Psoas muscle (tissue), 8 donors: ENCODE data around the gene MYCBP2. TPM values are rescaled to one million over a fixed set of nuclear protein-coding genes. Genes with fewer than 3 reads are reported as not detected.

Experiments
- ATAC-seq, 4 donors: fragments of 200-7000 bp; cut with Tn5 transposase; one replicate each; pipeline ENCODE4 v1.9.1; 2020; ENCODE audit warnings: moderate library complexity in 3 of 4, mild to moderate bottlenecking in 2 of 4
- DNase-seq, 2 donors: peaks; one replicate each; pipeline ENCODE4 v3.0.0-alpha.2; 2020
- H3K27ac ChIP-seq: fragments of 200-600 bp; one replicate; pipeline ENCODE4 v1.8.0; 2022
- H3K27me3 ChIP-seq, 3 donors: fragments of 200-600 bp in 1 of 3; one replicate each; pipeline versions ENCODE4 v1.6.1 to v1.8.0; 2013 to 2022; ENCODE audit warnings: low read length in 2 of 3, mild to moderate bottlenecking in 2 of 3, moderate library complexity in 1 of 3; ENCODE audit not compliant: insufficient read depth in 3 of 3
- H3K36me3 ChIP-seq, 2 donors: fragments of 200-600 bp in 1 of 2; one replicate each; pipeline versions ENCODE4 v1.6.1 to v1.8.0; 2013 to 2022; ENCODE audit warnings: low read depth in 1 of 2, mild to moderate bottlenecking in 1 of 2, moderate library complexity in 1 of 2; ENCODE audit not compliant: insufficient read depth in 1 of 2
- H3K4me1 ChIP-seq: fragments of 200-600 bp; one replicate; pipeline ENCODE4 v1.8.0; 2022
- H3K4me3 ChIP-seq: fragments of 200-600 bp; one replicate; pipeline ENCODE4 v1.8.0; 2022; ENCODE audit warnings: mild to moderate bottlenecking
- H3K9me3 ChIP-seq: fragments of 200-600 bp; one replicate; pipeline ENCODE4 v1.8.0; 2022
- WGBS, 3 donors: extraction: QIAGEN DNeasy Blood & Tissue Kit; methylation state at CpG; one replicate each; pipeline versions ENCODE4 v1.1.6 to v1.1.7; 2013; 5-methylcytosine and 5-hydroxymethylcytosine counted together
- intact Hi-C, 2 donors: fragments of 100-400 bp; cut with DNase I; formaldehyde crosslinking; loops; one replicate each; pipeline versions ENCODE4 v1.11.0 to v1.14.2; 2022
- polyA plus RNA-seq, 3 donors: library from polyadenylated mRNA; stranded (reverse); fragments of 200-250 nt; gene quantifications; one replicate each; pipeline ENCODE4 v1.2.3, GENCODE V29; 2013
- total RNA-seq, 4 donors: library from RNA; stranded (reverse); fragmentation: NEBNext Ultra II Directional in 2 of 4; extraction: Animal tissue kit (Norgen Biotek cat#: 25700) in 2 of 4; gene quantifications; one replicate each; pipeline versions ENCODE4 v1.2.1 to v1.2.4, GENCODE V29; 2021 to 2023
- TF ChIP-seq, protein P1 (sequence below): fragments of 200-600 bp; IDR thresholded peaks from one replicate; pipeline ENCODE4 v1.8.0; 2022; ENCODE audit warnings: antibody characterized with exemption
- donor health status: healthy with polysubstance abuse.
- donor health status: DM: no; HTN: no; CAD: no; lungs with moderate emphysema.
- donor health status: Bipolar disorder and iron deficiency.
- donor health status: healthy.
- donor health status: DM: yes; HTN: yes; CAD: no.
- donor health status: DM: no; HTN: no; CAD: no.
- donor health status: DM: no; HTN: no; CAD: no.
- donor health status: DM: yes; HTN: yes; CAD: no.

Gene MYCBP2
- total and polyA plus RNA-seq, 7 donors: 10.8 to 49.5 (median 35.5) TPM

DNA sequence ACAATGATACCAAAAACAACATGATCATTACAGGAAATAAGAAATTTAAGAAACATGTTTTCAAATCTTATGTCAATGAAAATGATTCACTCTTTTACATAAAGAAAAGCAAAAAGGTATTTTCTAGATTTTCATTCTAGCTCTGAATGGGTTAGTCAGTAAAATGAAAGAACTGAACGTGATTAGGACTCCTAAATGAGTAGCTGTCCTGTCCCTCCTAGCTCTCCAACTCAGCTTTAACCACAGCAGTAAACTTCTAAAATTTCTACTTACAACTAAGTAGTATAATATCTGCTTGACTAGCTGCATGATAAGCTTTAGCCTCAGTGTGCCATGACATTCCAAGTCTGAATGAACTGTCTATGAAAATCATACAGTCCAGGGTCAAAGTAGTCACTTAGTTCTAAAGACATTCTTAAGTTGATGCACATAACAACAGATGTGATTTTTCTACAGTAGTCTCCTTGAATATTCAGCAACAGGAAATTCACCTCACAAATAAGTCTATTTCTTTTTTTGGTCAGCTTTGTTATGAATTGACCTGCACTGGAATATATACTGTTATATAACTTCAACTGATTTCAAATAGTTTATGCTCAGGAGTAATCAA, 136.4 kb downstream of the MYCBP2 start:
- TF ChIP-seq, protein P1, sequence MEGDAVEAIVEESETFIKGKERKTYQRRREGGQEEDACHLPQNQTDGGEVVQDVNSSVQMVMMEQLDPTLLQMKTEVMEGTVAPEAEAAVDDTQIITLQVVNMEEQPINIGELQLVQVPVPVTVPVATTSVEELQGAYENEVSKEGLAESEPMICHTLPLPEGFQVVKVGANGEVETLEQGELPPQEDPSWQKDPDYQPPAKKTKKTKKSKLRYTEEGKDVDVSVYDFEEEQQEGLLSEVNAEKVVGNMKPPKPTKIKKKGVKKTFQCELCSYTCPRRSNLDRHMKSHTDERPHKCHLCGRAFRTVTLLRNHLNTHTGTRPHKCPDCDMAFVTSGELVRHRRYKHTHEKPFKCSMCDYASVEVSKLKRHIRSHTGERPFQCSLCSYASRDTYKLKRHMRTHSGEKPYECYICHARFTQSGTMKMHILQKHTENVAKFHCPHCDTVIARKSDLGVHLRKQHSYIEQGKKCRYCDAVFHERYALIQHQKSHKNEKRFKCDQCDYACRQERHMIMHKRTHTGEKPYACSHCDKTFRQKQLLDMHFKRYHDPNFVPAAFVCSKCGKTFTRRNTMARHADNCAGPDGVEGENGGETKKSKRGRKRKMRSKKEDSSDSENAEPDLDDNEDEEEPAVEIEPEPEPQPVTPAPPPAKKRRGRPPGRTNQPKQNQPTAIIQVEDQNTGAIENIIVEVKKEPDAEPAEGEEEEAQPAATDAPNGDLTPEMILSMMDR: no peak
- peaks cover 0 to 92% of the 10 kb centered on the region in 2 donors for H3K36me3 ChIP-seq
- intact Hi-C loops: no loop called here

GRCh38 chr13:77185721-77186120, 141.2 kb downstream of the MYCBP2 start:
- Histone ChIP-seq H3K9me3 (no peaks in the 10 kb centered on the region), H3K4me1 (no peaks in the 10 kb centered on the region), H3K4me3 (no peak overlapping the region), H3K36me3 (peaks cover 2 to 97% of the 10 kb centered on the region in 2 donors), H3K27me3 (no peaks in the 10 kb centered on the region), H3K27ac (no peak overlapping the region)
- intact Hi-C loops: no loop called here
- WGBS, 3 donors: 95 to 99% (median 96%) methylated on average over 3 of the region's 3 CpGs
- ATAC-seq (no peak), DNase-seq (no peak)
- TF ChIP-seq, protein P1: no peak

More for the DNA sequence above, 136.4 kb downstream of the MYCBP2 start:
- DNase-seq (no peak), ATAC-seq (no peak)
- no peaks in the 10 kb centered on the region for H3K27me3 ChIP-seq
- H3K27ac ChIP-seq: no peak overlapping the region
- H3K4me3 ChIP-seq: no peak overlapping the region
- no peaks in the 10 kb centered on the region for H3K4me1 ChIP-seq
- H3K9me3 ChIP-seq: no peaks in the 10 kb centered on the region
- 91 to 93% (median 92%) methylated on average over 1 of the region's 1 CpG for WGBS, 3 donors

- ATAC-seq (no peak), DNase-seq (no peak)
- H3K36me3 ChIP-seq: peaks cover 8 to 98% of the 10 kb centered on the region in 2 donors
- WGBS, 3 donors: 90 to 100% (median 92%) methylated on average over 2 of the region's 2 CpGs
- no peaks in the 10 kb centered on the region for H3K9me3 ChIP-seq
- H3K4me1 ChIP-seq: no peaks in the 10 kb centered on the region
- H3K27ac ChIP-seq: no peak overlapping the region
- intact Hi-C loops: no loop called here
- H3K27me3 ChIP-seq: no peaks in the 10 kb centered on the region
- no peak overlapping the region for H3K4me3 ChIP-seq
- TF ChIP-seq, protein P1: no peak
Measured at GRCh38 chr13:77184455-77184854, 142.4 kb downstream of the MYCBP2 start.

GRCh38 chr13:77180011-77180410, 146.9 kb downstream of the MYCBP2 start:
- Histone ChIP-seq H3K9me3 (no peaks in the 10 kb centered on the region), H3K27me3 (no peaks in the 10 kb centered on the region), H3K4me3 (no peak overlapping the region), H3K36me3 (peaks cover 8 to 99% of the 10 kb centered on the region in 2 donors), H3K4me1 (no peaks in the 10 kb centered on the region), H3K27ac (no peak overlapping the region)
- intact Hi-C loops: no loop called here
- DNase-seq (no peak), ATAC-seq (no peak)
- WGBS, 3 donors: 90 to 96% (median 96%) methylated on average over 4 of the region's 4 CpGs
- TF ChIP-seq, protein P1: no peak

GRCh38 chr13:77177646-77178045, 149.2 kb downstream of the MYCBP2 start:
- Histone ChIP-seq H3K4me1 (no peaks in the 10 kb centered on the region), H3K27me3 (no peaks in the 10 kb centered on the region), H3K27ac (no peak overlapping the region), H3K4me3 (no peak overlapping the region), H3K36me3 (peaks cover 6 to 98% of the 10 kb centered on the region in 2 donors), H3K9me3 (no peaks in the 10 kb centered on the region)
- ATAC-seq (no peak), DNase-seq (no peak)
- intact Hi-C loops: no loop called here
- TF ChIP-seq, protein P1: no peak
- 92 to 97% (median 93%) methylated on average over 2 of the region's 2 CpGs for WGBS, 3 donors
